HG02759 (cell line): Measurements from ENCODE around the gene GNPDA1.

ENCODE experiments used
- ATAC-seq: cut with Tn5 transposase; IDR thresholded peaks from one replicate; pipeline ENCODE4 v1.9.1; 2021; ENCODE audit warnings: mild to moderate bottlenecking, moderate library complexity; ENCODE audit not compliant: unreplicated experiment

GNPDA1 gene

DNA sequence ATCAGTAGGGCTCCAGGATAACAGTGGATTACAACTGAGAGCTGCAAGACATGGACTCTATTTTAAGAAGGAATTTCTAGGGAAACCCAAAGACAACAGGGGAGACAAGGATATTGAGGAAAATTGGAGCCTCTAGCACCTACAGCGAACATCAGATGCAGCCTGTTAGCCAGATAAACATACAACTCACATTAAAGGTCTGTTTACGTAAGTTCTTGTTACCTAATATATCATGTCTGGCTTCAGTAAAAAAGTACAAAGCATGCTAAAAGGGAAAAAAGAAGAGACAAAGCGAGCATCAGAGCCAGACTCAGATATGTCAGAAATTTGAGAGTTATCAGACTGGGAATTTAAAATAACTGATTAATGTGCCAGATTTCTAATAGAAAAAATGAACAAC, 17.2 kb downstream of the GNPDA1 start:
- no peak for ATAC-seq

DNA sequence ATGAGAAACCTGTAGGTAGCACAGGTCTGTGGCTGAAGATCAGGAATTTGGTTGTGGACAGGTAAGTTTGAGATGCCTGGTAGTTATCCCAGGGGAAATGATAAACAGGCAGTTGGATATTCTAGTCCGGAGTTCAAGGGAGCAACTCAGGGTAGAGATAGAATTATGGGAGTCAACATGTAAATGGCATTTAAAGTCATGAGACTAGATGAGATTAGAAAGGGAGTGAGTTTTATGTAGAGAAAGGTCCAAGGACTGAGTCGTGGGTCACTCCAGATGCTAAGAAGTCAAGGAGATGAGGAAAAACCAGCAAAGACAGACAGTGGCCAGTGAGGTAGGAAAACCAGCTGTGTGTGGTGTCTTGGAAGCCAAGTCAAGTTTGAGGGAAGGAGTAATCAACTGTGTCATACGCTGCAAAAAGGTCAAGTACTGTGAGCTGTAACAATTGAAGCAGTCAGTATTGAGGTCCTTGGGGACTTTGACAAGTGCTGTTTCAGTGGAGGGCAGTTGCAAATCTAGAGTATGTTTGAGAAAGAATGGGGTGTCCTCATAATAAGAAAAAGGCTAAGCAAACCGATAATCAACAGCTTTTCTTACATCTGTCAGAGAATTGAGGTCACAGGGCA, 18.2 kb downstream of the GNPDA1 start:
- no peak for ATAC-seq

DNA sequence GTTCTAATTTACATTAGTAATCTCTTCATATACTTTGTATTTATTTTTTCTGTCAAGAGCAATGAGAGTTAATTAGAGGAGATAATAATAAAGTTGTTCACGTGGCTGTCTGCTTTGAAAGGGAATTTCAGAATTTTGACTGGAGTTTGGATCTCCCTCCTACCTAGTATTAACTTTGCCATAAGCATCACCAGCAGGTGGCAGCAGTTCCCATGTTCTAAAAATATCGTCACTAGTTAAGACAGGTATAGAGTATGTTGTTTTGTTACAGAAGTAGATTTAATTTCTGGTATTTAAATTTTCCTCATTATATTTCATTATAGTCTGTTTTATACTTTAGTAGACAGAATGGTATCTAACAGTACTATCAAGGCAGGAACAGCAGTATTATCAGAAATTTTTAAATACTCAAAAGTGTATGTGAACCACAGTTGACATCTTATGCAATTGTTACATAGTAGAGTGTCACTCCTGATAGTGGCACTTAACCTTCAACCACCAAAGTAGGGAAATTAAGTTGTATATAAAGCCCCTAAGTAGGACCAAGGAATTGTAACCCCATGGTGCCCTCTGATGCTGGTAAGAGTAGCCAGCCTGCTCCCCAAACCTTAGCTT, 20.4 kb downstream of the GNPDA1 start:
- ATAC-seq, result peak; percentile 69

DNA sequence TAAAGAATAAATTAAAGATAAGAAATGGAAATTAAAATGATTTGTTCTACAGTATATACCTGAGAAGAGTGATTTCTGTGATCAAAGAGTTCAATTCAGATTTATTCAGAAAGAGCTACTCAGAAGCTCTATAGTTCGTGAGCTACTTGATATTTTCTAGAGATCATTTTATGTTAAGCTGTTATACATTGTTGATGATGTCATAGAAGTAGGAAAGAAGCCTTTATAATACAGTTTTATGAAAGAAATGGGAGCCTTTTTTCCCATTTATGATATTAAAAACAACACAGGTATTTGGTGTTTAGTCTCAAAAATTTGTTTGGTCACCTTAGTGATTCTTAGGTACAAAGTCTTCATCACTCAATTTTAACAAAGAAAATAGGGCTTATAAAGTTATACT, 23.1 kb downstream of the GNPDA1 start:
- ATAC-seq, result no peak

DNA sequence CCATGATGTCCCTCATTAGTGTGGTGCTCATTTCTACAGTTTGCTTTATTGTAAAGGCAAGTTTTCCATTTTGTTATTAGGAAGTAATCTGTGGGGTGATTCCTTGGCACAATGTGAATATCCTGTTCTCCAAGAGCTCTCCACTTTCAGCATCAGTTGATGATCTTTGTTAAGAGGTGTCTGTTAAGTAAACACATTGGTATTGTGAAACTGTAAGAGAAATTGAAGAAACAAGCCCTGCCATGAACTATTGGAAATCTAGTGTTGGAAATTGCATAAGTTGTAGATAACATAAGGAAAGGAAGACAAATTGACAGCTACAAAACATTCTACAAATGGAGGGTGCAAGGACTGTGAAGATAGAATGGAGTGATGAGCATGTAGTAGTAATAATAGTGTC, 26.8 kb downstream of the GNPDA1 start:
- no peak for ATAC-seq

DNA sequence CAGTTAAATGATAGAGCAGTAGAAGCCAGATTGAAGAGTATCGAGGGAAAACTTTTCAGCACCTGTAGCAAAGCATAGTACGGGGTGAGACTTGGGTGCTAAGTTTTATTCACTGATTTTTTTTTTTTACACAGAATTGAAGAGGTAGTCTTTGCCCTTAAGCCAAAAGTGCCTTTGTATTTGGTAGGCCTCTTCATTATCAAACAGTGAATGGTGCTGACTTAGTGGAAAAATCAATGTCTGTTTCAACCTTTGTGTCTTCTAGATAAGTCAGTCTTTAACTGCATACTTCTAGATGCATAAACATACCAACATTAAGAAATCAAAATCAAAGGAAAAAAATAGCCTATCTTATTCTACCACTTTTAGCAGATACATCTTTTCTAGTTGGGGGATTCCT, 30.2 kb downstream of the GNPDA1 start:
- ATAC-seq, result no peak

DNA sequence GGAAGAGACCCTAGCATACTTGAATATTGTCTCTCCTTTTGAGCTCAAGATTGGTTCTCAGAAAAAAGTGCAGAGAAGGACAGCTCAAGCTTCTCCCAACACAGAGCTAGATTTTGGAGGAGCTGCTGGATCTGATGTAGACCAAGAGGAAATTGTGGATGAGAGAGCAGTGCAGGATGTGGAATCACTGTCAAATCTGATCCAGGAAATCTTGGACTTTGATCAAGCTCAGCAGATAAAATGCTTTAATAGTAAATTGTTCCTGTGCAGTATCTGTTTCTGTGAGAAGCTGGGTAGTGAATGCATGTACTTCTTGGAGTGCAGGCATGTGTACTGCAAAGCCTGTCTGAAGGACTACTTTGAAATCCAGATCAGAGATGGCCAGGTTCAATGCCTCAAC, 34.4 kb downstream of the GNPDA1 start:
- ATAC-seq, result no peak

DNA sequence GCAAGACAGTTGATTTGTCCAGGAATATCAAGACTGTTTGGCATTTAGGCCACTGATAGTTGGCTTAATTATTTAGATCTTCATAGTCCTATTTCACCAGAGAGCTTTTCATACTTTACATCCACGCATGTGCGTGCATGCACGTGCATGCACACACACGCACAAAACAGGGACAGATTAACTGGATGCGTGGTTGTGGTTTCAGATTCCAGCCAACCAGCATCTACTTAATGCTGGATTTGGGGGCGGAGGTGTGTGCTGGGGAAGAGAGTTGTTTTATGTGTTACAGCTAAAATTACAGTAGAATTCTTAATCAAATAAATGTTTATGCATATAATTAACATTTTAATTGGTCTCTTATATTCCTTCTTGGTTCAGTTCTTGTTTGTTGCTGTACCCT, 36.7 kb downstream of the GNPDA1 start:
- ATAC-seq, result no peak

DNA sequence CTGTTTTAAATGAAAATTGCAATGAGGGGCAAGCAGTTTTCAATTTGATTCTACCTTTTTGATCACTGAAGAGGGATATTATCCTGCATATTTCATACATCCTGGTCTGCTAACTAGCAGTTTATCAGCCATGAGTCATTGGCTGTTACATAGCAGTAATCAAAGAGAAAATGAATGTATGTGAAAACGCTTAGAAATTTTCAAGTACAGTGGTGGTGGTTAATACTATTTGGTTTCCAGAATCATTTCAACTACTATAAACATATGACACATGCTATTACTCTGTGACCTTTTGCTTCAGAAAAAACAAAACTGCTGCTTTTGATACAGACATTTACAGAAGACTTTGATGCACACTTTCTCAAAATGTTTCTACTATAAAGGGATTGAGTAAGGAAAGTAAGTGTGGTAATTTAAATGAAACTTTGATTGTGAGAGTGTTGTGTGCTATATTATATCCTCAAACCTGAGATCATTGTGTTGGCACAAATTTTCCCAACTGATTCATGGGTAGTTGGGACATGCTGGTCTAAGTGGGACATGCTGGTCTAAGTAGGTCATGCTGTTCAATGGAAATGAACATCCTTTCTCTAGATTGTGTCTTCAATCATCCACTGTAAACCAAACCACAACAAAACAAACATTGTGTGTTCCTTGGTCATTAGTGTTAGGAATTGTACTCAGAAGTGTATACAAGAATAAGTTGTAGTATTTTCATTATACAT, 38.8 kb downstream of the GNPDA1 start:
- ATAC-seq, result no peak

DNA sequence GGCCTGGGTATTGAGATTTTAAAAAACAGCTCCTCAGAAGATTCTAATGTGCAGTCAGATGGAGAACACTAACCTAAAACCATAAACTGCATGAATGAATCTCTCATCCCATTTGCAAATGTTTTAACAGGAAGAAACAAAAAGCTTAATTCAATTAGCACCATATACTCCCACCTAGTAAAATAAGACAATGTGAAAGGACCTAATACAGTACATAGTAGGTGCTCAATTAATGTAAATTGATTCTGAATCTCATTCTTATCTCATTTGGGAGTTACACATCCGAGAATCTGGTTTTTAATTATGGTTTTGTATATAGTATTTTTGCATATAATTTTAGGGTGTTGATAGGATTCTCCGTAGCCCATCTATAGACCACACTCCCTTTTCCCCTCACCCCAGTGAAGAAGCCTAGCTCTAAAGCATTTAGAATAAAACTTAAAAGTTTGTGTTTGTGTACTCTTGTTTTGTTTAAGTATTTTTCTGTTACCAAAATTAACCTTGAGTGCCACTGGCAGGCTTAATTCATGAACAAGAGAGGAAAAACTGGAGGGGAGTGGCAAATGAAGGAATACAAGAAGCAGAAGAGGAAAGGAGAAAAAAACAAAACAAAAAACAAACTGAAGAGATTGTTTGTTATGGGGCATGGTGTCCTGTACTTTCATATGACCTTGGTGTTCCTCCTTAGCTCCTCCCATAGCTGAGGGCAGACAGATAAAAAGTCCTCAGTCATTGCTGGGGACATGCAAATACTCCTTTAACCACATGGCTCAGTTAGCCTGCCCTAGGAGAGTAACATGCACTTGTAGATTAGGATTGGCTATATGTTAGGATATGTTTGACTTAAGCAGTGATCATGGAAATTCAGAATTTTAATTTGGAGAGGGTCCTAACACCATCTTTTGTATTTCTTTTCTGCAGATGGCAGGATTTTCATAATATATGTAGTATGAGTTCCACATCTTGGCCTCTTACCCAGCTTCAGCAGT, 42.8 kb downstream of the GNPDA1 start:
- peak; percentile 53 for ATAC-seq

DNA sequence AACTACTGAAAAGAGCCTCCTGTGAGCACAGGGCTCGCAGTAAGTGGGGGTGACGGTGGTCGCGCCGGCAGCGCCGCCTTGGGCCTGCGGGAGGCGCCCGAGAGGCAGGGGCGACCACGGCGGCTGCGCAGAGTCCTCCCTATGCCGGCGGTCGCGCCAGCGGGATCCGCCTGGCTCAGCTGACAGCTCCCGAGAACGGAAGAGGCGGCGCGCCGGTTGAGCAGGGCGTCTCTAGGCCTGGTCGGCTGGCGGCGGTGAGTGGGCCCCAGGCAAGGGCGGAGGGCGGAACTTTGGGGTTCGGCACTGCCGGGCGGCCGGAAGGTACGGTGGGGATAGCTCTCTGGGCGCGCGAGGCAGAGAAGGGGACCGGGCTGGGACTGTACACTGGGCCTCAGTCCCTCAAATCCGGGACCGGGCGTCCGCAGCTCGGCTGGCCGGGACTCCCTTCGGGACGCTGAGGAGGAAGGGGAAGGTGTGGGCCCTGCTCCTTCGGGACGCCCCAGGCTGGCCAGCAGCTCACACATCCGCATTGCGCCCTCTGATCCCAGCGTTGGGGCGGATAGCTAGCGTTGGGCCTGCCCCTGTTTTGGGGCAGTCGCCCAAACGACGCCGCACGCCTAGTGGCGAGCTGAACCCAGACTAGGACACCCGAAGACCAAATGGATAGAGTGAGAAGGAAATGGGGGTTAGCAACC, 43.8 kb downstream of the GNPDA1 start, which contains the start of gene RNF14:
TSS of gene RNF14 (plus strand) at position 192 of the 695 bp plus-strand sequence. CDS start 4,484 bp downstream, outside the sequence.
- ATAC-seq, result peak; percentile 91

DNA sequence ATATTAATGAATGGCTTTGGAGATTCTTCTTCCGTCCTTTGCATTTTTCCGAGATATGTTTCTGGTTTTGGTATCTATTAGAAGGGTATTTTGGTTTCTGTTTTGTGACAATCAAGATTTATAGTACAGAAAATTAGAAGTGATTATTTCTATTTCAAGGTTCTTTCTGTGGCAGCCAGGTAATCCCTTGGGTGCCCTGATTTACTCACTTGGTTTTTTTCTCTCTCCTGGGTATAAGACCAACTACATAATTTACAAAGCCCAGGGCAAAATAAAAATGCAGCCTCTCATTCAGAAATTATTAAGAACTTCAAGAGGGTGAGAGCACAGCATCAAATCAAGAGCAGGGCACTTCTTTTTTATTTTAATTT, 45.9 kb downstream of the GNPDA1 start:
- ATAC-seq, result no peak

DNA sequence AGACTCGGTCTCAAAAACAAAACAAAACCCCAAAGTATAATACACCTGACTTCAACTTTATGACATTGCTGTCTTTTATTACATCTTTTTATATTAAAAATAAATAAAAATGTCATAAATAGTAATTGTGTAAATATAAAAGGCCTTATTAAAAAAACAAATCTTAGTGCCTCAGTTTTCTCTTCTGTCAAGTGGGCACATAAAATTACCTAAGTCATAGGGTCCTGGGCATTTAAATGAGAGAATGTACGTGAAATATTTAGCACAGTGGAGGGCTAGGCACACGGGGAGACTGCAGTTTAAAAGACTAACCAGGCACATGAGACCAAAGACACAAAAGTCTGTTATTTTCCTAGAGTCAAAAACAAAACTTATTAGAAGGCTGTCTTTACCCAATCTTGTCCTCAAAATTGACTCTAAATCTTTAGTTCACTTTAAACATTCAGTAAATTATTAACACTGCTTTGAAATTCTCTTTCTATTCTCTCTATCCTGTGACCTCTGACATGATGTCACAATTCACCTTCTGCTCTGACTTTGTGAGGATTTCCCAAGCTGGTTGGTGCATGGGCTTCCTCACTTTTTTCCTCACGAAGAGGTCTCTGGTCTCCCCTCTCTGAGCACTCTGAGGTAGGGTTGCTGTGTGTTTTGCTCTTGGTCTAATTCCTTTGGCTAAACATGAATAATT, 46.4 kb downstream of the GNPDA1 start:
- ATAC-seq, result no peak

DNA sequence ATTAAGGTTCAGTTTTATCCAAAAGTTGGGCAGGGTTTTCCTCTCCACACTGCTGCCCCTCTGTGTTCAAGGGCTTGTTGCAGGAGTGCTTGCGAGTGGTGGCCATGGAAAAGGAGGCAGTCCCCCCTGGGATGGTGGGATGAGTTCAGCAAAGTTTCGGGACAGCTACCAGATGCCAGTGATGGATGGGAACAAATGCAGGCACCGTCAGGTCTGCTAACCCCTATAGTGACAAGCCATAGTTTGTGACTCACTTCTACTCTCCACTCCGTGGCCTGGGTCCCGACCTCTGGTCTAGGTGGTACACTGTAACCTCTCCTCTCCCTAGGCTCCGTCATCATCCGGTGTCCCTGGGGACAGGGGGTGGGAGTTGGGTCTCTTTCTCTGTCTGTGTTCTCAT, 47.8 kb downstream of the GNPDA1 start:
- no peak for ATAC-seq

DNA sequence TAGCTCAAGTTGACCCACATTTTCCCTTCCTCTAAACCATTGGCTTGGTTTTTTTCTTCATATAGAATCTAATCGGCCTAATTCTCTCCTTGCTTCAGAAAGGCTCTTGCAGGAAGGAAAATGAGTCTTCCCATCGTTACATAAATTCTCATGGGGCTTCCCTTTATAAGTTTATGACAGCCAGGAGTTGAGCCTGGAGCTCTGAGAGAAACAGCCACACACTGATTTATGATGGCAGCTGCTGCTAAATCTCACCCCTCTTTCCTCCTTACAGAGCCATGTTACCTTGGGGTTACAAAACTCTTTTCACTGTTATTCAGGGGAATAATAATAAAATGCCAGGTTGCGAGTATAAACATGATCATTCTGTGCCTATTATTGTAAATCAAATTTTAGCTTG, 49.1 kb downstream of the GNPDA1 start:
- no peak for ATAC-seq

DNA sequence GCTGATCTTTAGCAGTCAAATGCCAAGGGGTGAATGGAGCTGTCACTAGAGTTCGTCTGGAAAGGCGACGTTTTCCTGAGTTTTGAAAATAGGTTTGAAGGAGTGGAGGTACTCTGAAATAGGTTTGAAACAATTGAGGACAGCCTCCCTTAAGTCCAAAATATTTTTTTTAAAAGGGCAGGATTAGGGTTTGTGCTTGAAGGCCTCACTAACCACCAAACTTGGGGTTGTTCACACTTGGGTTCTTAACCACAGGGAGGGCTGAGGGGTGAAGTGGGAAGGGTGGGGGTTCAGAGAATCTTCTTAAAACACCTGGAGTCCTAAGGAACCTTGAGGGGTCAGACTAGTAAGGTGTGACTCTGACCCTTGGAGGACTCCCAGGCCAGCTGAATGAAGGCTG, 51.4 kb downstream of the GNPDA1 start:
- ATAC-seq, result no peak

DNA sequence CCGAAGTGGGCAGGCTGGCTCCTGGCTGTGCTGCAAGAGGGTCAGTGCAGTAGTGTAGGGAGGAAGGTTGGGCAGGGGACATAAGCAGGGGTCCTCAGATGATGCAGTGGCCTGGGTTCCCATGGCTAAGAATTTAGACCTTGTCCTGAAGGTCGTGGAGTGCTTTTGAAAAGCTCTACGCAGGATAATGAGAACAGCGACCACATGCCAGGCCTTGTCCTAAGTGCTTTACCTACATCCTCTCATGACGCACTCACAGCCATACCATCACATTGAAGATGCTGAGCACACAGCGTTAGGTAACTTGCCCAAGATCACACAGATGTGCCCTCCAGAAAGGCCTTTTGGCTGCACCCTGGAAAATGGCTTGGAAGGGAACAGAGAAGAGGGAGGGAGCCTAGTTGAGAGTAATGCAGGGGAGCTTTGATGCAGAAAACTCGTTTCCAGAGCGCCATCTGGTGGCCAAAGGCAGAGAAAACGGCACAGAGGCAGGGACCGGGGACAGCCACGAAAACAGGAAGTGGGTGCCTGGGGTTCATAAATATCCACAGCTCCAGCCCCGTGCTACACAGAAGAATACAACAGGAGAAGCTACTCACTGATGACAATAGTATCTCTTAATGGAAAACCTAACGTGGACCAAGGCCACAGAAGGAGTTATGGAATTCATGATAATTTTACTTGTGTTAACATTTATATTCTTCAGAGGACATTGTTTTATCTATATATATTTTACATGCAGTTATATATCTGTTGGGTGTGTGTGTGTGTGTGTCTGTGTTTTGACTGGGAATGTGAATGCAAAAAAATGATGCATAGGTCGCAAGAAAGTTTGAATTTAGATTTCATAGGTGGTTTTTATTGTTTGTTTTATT, 52.1 kb downstream of the GNPDA1 start:
- ATAC-seq, result peak; percentile 95

DNA sequence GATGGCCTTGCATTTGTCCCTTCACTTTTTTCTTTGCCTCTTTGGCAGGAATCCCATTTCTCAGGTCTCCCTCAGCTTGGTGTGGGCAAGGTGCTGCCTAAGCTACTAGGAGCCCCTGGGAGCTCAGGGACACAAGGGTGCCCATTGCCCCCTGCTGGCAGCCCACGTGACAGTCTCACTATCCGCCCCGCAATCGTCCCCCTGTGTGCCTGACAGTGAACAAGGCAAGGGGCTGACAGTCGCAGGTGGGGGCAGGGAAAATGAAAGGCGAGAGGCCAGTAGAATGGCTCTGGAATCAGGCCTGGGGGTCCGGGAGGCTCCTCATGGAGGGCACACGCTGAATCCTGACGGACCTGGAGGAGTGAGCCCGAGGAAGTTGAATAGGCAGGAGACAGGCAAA, 52.8 kb downstream of the GNPDA1 start:
- no peak for ATAC-seq
